VCaP (cell line): ENCODE measurements around the gene PRMT7.

ENCODE experiments used
- H3K27ac ChIP-seq: fragments of 450-650 bp; 2 replicates; pipeline ENCODE4 v1.5.1; 2017
- TF ChIP-seq, protein P1 (sequence below): fragments of 450-650 bp; conservative IDR thresholded peaks from 2 replicates; pipeline ENCODE4 v1.5.1; 2017; ENCODE audit warnings: mild to moderate bottlenecking, moderate library complexity

Gene PRMT7

DNA sequence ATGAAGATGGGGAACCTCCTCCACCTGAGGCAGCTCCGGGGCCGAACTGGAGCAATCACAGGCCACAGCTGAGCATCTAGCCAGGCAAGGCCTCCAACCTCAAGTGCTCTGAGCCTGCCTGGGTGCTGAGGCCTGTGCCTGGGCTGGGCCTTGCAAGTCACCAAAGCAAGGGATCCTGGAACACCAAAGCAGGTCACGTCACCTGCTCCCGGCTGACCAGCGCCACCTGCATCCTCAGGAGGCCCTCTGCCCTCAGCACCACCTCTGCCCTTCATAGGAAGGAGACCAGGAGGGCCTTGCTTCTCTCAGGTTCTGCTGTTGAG, 69.5 kb downstream of the PRMT7 start:
- TF ChIP-seq, protein P1, sequence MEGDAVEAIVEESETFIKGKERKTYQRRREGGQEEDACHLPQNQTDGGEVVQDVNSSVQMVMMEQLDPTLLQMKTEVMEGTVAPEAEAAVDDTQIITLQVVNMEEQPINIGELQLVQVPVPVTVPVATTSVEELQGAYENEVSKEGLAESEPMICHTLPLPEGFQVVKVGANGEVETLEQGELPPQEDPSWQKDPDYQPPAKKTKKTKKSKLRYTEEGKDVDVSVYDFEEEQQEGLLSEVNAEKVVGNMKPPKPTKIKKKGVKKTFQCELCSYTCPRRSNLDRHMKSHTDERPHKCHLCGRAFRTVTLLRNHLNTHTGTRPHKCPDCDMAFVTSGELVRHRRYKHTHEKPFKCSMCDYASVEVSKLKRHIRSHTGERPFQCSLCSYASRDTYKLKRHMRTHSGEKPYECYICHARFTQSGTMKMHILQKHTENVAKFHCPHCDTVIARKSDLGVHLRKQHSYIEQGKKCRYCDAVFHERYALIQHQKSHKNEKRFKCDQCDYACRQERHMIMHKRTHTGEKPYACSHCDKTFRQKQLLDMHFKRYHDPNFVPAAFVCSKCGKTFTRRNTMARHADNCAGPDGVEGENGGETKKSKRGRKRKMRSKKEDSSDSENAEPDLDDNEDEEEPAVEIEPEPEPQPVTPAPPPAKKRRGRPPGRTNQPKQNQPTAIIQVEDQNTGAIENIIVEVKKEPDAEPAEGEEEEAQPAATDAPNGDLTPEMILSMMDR = no peak
- no peak overlapping the region for H3K27ac ChIP-seq

DNA sequence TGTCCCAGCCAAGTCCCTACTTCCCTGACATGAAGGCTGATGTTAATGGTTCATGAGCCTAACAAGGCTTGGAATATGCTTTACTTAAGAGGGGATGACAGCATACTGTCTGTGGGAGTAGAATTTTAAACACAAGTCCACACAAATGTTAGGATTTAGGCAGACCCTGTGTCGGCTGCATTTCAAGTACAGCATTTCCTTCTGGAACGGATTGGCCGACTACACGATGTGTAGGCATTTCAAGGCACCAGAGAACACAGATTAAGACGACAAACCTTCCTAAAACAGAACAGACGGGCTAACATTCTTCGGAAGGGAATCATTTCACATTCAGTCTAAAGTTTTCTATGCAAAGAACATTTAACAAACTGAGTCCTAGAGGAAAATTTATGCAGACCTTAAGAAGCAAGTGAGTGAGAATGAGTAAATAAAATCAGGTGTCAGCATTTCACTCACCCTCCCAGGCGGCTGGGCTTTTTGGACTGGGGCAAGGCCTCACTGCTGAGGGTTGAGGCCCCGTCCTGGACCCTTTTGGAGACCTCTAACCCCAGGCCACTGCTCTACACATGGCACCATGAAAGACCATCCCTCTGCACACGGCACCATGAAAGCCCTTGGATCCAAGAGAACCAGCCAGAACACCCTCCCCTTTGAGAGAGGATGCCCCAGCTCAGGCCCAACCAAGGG, 70.0 kb downstream of the PRMT7 start:
- no peak overlapping the region for H3K27ac ChIP-seq
- TF ChIP-seq, protein P1 = no peak

DNA sequence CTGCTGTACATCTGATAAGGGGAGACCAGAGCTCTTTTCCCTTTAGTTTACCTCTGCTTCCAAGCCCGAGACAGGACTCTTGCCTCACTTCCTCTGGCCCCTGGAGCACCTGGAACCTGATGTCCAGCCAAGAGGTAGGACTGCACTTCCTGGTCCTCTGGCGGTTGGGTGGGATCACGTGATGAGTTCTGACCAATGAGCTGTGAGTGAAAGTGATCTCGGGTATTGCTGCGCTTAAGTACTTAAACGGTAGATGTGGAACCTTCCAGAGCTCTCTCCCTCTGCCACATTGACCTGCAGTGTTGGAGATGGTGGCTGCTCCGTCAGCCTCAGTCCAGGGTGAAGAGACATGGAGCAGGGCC, 70.5 kb downstream of the PRMT7 start:
- TF ChIP-seq, protein P1 = no peak
- no peak overlapping the region for H3K27ac ChIP-seq

DNA sequence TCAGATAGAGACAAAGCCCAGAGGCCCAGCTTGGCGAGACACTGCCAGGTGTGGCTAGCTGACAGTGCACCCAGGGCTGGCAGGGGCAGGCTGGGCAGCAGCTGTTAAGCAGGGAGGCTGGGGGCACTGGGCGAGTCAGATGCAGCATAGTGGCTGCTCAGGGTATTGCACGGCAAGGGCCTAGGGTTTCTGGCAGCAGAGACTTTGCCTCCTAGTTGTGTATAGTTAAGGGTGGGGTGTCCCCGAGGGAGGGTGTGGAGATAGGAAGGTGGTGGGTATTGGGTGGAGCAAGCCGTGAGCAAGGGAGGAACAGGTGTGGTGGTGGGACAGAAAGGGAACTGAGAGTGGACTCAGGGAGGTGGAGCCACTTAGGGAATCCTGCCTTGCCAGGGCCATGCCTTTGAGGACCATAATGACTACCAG, 71.5 kb downstream of the PRMT7 start:
- H3K27ac ChIP-seq = no peak overlapping the region
- TF ChIP-seq, protein P1 = no peak

DNA sequence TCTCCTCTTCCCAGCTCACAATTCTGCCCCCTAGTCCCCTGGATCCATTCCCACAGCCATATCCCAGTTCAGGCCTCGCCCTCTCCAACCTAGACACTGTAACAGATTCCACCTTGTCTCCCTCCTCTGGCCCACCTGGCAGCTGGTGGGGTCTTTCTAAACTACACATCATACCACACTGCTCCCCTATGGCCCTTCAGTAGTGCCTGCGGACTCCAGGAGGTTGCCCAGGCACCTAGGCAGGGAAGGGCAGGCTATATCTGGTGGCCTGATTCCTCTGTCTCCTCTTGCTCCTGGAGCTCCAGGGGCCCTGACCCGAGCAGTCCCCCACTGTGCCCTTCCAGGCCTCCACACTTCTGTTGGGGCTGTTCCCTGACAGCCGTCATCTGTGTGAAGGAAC, 73.0 kb downstream of the PRMT7 start:
- no peak overlapping the region for H3K27ac ChIP-seq
- TF ChIP-seq, protein P1 = no peak

DNA sequence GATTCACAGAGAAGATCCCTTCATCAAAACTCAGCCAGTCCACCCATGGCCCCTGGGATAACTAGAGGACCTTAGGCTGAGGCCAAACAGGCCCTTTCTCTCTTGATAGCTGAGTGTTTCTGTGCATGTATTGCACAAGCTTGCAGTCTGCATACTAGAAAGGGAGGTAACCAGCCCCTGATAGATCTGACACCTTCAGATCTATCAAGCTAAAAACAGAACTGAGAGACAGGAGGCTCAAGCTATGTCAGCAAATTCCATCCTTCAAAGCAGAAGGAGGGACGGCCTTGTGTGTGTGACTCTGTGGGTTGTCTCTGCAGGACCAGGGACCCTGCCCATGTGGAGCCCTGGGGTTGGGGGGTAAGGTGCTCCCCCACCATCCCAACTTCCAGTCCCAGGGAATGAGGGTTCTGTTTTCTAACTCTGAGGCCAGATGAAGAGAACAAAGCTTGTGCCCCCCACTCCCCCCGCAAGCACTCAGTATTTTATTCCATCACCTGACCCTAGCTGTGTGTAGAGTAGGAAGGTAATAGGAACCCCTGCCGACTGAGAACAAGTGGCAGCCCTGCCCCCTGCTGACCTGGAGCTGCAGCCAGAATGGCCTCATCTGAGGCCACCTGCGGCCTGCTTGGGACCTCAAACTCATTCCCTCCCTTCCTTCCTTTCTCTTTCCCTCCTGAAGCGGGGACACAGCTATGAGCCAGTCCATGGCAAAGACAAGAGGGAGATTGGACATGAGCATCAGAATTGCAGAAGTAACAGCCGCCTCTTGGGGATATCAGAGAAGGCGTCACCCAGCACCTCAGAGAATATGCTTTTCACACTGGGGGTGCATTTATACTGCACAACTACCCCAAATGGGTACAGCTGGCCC, 73.7 kb downstream of the PRMT7 start:
- no peak overlapping the region for H3K27ac ChIP-seq
- TF ChIP-seq, protein P1 = no peak

DNA sequence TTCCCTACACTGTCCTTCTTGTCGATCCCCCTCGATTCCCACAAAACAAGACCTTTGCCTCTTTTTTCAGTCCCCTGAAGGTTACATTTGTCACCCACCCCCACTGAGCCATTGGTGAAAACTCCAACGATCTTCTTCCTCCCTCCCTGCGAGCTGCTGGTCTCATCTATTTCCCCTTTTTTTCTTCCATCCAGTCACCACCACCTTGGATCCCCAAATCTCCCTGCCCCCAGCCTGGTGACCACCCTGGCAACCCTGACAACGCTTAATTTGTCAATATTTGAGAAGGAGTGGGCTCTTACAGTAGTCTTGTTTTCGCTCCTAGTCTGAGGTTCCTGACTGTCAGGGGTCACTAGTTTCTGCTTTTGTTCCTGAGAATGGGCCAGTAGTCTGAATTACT, 74.6 kb downstream of the PRMT7 start:
- TF ChIP-seq, protein P1 = no peak
- no peak overlapping the region for H3K27ac ChIP-seq
